OCI-LY3 (cell line): ENCODE results near the gene ABI1.

ENCODE experiments used
- EZH2phosphoT487 ChIP-seq: fragments of 200-600 bp; shearing (Covaris generic); IDR thresholded peaks from 2 replicates; pipeline ENCODE4 v1.6.1; 2018; ENCODE audit warnings: antibody characterized with exemption, mixed run types, low read depth
- TF ChIP-seq, protein P1 (sequence below): fragments of 200-600, 300-600 bp; sonication (generic); IDR thresholded peaks from 2 replicates; pipeline ENCODE4 v1.5.1; 2014; ENCODE audit warnings: antibody characterized with exemption, low read length, low read depth

DNA sequence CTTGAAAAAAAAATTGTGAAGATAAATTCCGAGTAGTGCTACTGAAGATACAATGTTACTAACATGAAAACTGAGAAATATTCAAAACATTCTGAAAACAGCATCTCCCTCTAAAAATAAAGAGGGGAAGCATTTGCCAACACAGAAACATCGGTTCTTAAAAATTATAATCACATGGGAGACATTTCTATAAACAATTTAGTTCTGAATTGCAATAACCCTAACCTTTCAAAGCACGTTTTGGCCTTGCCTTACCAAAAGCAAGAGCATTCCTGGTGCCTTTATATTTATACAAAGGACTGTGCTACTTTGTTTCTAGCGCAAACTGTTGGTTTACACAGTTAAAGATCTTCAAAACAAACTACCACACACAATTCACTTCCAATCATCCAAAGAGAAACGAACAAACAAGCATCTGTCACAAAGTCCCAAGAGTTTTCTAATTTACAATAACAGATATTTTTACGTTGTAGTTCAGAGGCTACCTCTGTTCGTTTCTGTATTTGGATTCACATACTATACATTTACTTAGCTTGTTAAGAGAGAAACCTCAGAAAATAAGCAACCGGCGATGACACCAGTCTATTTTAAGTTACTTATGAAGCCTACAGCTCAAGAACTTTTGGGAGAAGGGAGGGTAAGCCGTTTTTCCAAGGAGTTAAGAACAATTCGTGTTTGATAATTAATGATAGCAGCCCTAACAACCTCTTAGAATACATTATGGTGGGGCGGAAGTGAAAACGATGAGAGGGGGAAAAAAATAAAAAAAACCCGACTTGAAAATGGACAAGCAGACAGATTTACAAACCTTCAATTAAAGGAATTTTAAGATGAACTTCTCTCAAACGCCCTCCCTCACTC is 1.3 kb downstream of the ABI1 start:
- TF ChIP-seq, protein P1, sequence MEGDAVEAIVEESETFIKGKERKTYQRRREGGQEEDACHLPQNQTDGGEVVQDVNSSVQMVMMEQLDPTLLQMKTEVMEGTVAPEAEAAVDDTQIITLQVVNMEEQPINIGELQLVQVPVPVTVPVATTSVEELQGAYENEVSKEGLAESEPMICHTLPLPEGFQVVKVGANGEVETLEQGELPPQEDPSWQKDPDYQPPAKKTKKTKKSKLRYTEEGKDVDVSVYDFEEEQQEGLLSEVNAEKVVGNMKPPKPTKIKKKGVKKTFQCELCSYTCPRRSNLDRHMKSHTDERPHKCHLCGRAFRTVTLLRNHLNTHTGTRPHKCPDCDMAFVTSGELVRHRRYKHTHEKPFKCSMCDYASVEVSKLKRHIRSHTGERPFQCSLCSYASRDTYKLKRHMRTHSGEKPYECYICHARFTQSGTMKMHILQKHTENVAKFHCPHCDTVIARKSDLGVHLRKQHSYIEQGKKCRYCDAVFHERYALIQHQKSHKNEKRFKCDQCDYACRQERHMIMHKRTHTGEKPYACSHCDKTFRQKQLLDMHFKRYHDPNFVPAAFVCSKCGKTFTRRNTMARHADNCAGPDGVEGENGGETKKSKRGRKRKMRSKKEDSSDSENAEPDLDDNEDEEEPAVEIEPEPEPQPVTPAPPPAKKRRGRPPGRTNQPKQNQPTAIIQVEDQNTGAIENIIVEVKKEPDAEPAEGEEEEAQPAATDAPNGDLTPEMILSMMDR, result no peak
- no peak for TF ChIP-seq EZH2phosphoT487
